Thyroid gland (tissue), 4 donors: ENCODE measurements around the gene BCL2L11. TPM values are rescaled to one million over a fixed set of nuclear protein-coding genes. Genes with fewer than 3 reads are reported as not detected.
A peak's percentile ranks its signal among the peaks of the same experiment; 100 is the strongest.

ENCODE experiments used
- DNase-seq, 2 donors: peaks; one replicate each; pipeline ENCODE4 v3.0.0-alpha.2; 2019
- H3K27ac ChIP-seq, 3 donors: fragments of 200-600 bp; sonication (generic); 1 replicate in 2 of 3; 2 replicates in 1 of 3; pipeline ENCODE4 v1.5.1; 2016 to 2019; ENCODE audit warnings: mild to moderate bottlenecking in 1 of 3, moderate library complexity in 1 of 3
- H3K27me3 ChIP-seq: fragments of 200-600 bp; sonication (generic); one replicate; pipeline ENCODE4 v1.5.1; 2019
- H3K36me3 ChIP-seq, 2 donors: fragments of 200-600 bp; sonication (generic); one replicate each; pipeline ENCODE4 v1.5.1; 2016 to 2019
- H3K4me1 ChIP-seq, 2 donors: fragments of 200-600 bp; sonication (generic); one replicate each; pipeline ENCODE4 v1.5.1; 2017 to 2019
- H3K4me3 ChIP-seq, 3 donors: fragments of 200-600 bp; sonication (generic); replicated peaks in 1 of 3; 1 replicate in 2 of 3; 2 replicates in 1 of 3; pipeline ENCODE4 v1.5.1; 2016; ENCODE audit warnings: mild to moderate bottlenecking in 1 of 3
- H3K9me3 ChIP-seq: fragments of 200-600 bp; sonication (generic); one replicate; pipeline ENCODE4 v1.5.1; 2017
- POLR2A ChIP-seq, 2 donors: fragments of 450-650 bp; IDR thresholded peaks; one replicate each; pipeline ENCODE4 v1.6.1; 2017; ENCODE audit warnings: antibody characterized with exemption in 2 of 2, mild to moderate bottlenecking in 2 of 2, moderate library complexity in 1 of 2
- WGBS, 2 donors: methylation state at CpG; one replicate each; pipeline ENCODE4 v1.1.5; 2017; 5-methylcytosine and 5-hydroxymethylcytosine counted together
- intact Hi-C: fragments of 100-400 bp; cut with DNase I; formaldehyde crosslinking; loops from one replicate; pipeline ENCODE4 v1.15.1; 2023
- total RNA-seq, 4 donors: library from RNA; depleted of rRNA; stranded (reverse); fragments of >200 nt; gene quantifications; one replicate each; pipeline ENCODE4 v1.2.3, GENCODE V29; 2016
- TF ChIP-seq, protein P1 (sequence below), 6 experiments: fragments of 200-600 bp in 3 of 6; fragments of 450-650 bp in 3 of 6; sonication (generic) in 3 of 6; IDR thresholded peaks; one replicate each; pipeline ENCODE4 v1.5.1; 2016 to 2019; ENCODE audit warnings: antibody characterized with exemption in 6 of 6, mild to moderate bottlenecking in 2 of 6, inconsistent platforms in 1 of 6, moderate library complexity in 1 of 6

The BCL2L11 gene
- total RNA-seq, 4 donors from 2014 or later: 48.4 to 90.6 (median 62.4) TPM

DNA sequence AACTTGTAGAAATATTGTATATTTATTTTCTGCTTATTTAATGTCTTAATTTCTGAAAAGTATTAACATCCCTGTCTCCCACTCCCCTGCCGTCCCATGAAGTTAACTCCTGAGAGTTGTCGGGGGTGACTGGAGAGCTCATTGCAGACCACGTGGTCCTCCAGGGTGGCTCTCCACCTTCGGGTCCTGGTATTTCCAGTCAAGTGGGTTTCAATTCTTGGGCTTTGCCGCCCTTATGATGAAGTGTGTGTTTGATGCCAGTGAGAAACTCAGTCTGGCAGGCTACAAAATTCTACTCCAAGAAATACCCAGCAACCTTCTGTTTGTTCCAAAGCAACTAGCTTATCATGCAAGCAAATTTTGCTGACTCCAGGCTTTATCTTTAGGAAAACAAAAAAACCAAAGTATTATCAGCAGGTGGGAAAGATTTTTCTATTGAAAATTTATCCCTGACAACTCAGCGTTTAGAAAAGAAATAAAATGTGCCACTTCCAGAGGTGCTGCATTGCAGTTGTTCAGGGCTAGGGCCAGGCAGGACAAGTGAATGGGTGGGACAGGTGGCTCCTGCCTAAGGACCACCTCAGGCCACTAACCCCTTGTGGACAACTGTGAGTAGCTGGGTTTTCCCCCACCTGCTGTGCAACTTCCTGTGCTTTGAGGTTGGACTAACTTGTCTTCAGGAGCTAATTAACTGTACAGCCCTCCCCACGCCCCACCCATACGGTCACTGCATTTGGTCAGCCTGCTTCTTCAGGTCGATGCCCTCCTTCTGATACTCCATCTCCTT, 46.6 kb downstream of the BCL2L11 start:
- no peak overlapping the region for H3K27ac ChIP-seq
- no peak overlapping the region for H3K4me3 ChIP-seq
- H3K4me1 ChIP-seq: peaks cover 16 to 21% of the 10 kb centered on the region in 2 donors
- DNase-seq: peak; percentile 28 to 57
- 55 to 59% methylated on average over 9 of the region's 9 CpGs for WGBS, 2 donors
- H3K9me3 ChIP-seq: no peaks in the 10 kb centered on the region
- intact Hi-C loops: no loop called here
- TF ChIP-seq, protein P1, sequence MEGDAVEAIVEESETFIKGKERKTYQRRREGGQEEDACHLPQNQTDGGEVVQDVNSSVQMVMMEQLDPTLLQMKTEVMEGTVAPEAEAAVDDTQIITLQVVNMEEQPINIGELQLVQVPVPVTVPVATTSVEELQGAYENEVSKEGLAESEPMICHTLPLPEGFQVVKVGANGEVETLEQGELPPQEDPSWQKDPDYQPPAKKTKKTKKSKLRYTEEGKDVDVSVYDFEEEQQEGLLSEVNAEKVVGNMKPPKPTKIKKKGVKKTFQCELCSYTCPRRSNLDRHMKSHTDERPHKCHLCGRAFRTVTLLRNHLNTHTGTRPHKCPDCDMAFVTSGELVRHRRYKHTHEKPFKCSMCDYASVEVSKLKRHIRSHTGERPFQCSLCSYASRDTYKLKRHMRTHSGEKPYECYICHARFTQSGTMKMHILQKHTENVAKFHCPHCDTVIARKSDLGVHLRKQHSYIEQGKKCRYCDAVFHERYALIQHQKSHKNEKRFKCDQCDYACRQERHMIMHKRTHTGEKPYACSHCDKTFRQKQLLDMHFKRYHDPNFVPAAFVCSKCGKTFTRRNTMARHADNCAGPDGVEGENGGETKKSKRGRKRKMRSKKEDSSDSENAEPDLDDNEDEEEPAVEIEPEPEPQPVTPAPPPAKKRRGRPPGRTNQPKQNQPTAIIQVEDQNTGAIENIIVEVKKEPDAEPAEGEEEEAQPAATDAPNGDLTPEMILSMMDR (IDR thresholded peaks at IDR 0.05): no peak
- no peak for TF ChIP-seq POLR2A (IDR thresholded peaks at IDR 0.05)
- no peaks in the 10 kb centered on the region for H3K27me3 ChIP-seq
- H3K36me3 ChIP-seq: peaks cover 3 to 10% of the 10 kb centered on the region in 2 donors

DNA sequence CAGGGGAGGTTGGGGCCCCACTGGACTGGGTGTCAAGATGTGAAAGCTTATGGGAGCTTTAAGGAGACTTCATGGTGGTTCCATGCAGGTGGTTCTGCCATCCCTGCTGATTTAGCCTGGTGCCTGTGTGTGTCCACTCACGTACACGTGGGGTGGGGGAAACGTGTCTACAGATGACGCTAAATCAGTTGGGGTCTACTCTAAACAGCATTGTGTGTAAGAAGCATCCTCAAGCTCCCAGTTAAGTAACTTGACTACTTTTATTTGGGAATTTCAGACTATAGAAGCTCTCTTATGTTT, 47.1 kb downstream of the BCL2L11 start:
- 86 to 92% methylated on average over 4 of the region's 4 CpGs for WGBS, 2 donors
- no peak overlapping the region for H3K4me3 ChIP-seq
- intact Hi-C loops: no loop called here
- peaks cover 3 to 10% of the 10 kb centered on the region in 2 donors for H3K36me3 ChIP-seq
- H3K4me1 ChIP-seq: peaks cover 13 to 21% of the 10 kb centered on the region in 2 donors
- no peaks in the 10 kb centered on the region for H3K9me3 ChIP-seq
- no peak for DNase-seq
- H3K27me3 ChIP-seq: no peaks in the 10 kb centered on the region
- TF ChIP-seq, protein P1 (IDR thresholded peaks at IDR 0.05): no peak
- TF ChIP-seq POLR2A (IDR thresholded peaks at IDR 0.05): no peak
- H3K27ac ChIP-seq: no peak overlapping the region

DNA sequence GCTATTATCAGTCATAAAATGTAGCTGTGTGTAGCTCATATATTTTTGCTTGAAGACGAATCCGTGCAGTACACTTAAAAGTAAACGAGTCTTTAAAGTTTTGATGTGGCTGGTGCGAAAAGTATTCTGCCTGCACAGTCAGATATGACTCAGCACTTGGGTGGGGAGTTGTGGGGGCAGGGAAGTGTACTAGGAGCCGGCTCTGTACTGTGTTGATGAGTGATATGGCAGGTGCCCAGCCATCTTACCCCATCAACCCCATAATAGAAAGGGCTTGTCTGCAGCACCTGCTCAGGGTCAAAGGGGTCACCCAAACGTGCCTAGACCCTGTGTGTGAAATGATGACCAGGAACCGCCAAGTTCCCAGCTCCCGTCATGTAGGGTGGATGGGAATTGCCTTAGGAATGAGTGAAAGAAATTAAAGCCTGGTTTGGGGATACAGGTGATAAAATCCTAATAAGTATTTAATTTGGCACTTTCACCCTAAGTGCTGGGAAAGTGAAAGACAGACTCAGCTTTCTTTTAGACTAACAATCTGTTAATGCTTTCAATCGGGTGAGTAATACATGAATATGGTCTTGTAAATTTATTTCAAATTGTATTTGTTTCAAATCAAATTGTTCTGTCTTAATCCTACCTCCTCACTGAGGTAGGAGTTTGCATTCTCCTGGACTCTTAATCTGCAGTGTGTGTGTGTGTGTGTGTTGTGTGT, 48.0 kb downstream of the BCL2L11 start:
- no peak overlapping the region for H3K4me3 ChIP-seq
- no peaks in the 10 kb centered on the region for H3K27me3 ChIP-seq
- 65 to 73% methylated on average over 9 of the region's 9 CpGs for WGBS, 2 donors
- peak; percentile 37 to 50 for DNase-seq
- no peak overlapping the region for H3K27ac ChIP-seq
- intact Hi-C loops: no loop called here
- H3K4me1 ChIP-seq: peaks cover 13 to 21% of the 10 kb centered on the region in 2 donors
- peaks cover 3 to 10% of the 10 kb centered on the region in 2 donors for H3K36me3 ChIP-seq
- no peaks in the 10 kb centered on the region for H3K9me3 ChIP-seq
- TF ChIP-seq, protein P1 (IDR thresholded peaks at IDR 0.05): no peak
- TF ChIP-seq POLR2A (IDR thresholded peaks at IDR 0.05): no peak

DNA sequence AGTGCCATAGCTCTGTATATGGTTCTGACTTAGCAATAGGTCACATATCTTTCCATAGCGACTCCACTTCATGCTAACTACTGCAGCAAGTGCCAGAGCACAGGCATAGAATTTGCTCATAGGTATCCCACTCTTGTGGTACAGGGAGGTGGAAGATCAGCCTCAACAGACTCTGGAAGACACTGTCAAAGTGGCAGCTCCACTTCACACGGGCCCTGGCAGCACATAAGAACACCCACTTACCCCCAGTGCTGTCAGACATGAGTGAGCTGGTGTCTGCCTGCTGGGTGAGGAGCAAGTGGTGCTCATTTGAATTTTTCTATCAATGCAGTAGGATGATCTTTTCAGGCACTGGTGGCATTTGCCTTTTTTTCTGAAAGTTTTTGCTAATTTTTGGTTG, 48.6 kb downstream of the BCL2L11 start:
- Histone ChIP-seq H3K4me3 (no peak overlapping the region), H3K27ac (no peak overlapping the region), H3K4me1 (peaks cover 13 to 21% of the 10 kb centered on the region in 2 donors), H3K9me3 (no peaks in the 10 kb centered on the region), H3K36me3 (peaks cover under 1 to 10% of the 10 kb centered on the region in 2 donors), H3K27me3 (no peaks in the 10 kb centered on the region)
- peak; percentile 37 to 43 for DNase-seq
- TF ChIP-seq, protein P1 (IDR thresholded peaks at IDR 0.05): no peak
- TF ChIP-seq POLR2A (IDR thresholded peaks at IDR 0.05): no peak
- intact Hi-C loops: no loop called here
- WGBS, 2 donors: 36 to 57% methylated on average over 2 of the region's 2 CpGs

DNA sequence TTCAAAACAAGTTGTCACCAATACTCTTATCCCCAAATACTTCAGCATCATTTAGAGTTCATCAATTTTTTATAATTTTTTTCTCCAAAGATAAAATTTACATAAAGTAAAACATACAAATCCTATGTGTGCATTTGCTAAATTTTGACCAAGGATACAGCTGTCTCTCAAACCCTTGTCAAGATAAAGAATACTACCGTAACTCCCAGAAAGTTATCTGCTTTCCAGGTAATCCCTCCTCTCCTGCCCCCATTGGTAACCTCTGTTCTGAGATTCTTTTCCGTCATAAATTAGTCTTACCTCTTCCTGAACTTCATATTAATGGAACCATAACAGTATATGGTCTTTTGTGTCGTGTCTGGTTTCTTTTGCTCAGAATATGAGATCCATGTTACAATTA, 49.2 kb downstream of the BCL2L11 start:
- peaks cover 7 to 17% of the 10 kb centered on the region in 2 donors for H3K4me1 ChIP-seq
- no peak overlapping the region for H3K27ac ChIP-seq
- no peaks in the 10 kb centered on the region for H3K9me3 ChIP-seq
- 95 to 96% methylated on average over 3 of the region's 3 CpGs for WGBS, 2 donors
- intact Hi-C loops: no loop called here
- TF ChIP-seq, protein P1 (IDR thresholded peaks at IDR 0.05): no peak
- TF ChIP-seq POLR2A (IDR thresholded peaks at IDR 0.05): no peak
- H3K27me3 ChIP-seq: no peaks in the 10 kb centered on the region
- DNase-seq: no peak
- peaks cover 0 to 6% of the 10 kb centered on the region in 2 donors for H3K36me3 ChIP-seq
- no peak overlapping the region for H3K4me3 ChIP-seq
